ENCODE results near the gene DOCK1.

The DOCK1 gene

GRCh38 chr10:127410030-127410429 lies 504.8 kb downstream of the DOCK1 start:
- DNase-seq (ENCODE audit: low read depth), result no peak
- H3K4me3 ChIP-seq (ENCODE audit: low read depth, low read length), result no peak overlapping the region
- TF ChIP-seq CTCF (IDR thresholded peaks at IDR 0.05; ENCODE audit: low read depth, low read length, missing control alignments), result no peak

GRCh38 chr10:127411062-127411461 lies 505.8 kb downstream of the DOCK1 start:
- H3K4me3 ChIP-seq (ENCODE audit: low read depth, low read length), result no peak overlapping the region
- no peak for DNase-seq (ENCODE audit: low read depth)
- no peak for TF ChIP-seq CTCF (IDR thresholded peaks at IDR 0.05; ENCODE audit: low read depth, low read length, missing control alignments)

- no peak overlapping the region for H3K4me3 ChIP-seq (ENCODE audit: low read depth, low read length)
- DNase-seq (ENCODE audit: low read depth), result no peak
- no peak for TF ChIP-seq CTCF (IDR thresholded peaks at IDR 0.05; ENCODE audit: low read depth, low read length, missing control alignments)
Observed at GRCh38 chr10:127413326-127413725, 508.1 kb downstream of the DOCK1 start.

GRCh38 chr10:127414024-127414423 lies 508.8 kb downstream of the DOCK1 start:
- H3K4me3 ChIP-seq (ENCODE audit: low read depth, low read length), result no peak overlapping the region
- TF ChIP-seq CTCF (IDR thresholded peaks at IDR 0.05; ENCODE audit: low read depth, low read length, missing control alignments), result no peak
- no peak for DNase-seq (ENCODE audit: low read depth)

GRCh38 chr10:127415116-127415515 lies 509.9 kb downstream of the DOCK1 start:
- H3K4me3 ChIP-seq (ENCODE audit: low read depth, low read length), result no peak overlapping the region
- DNase-seq (ENCODE audit: low read depth), result no peak
- no peak for TF ChIP-seq CTCF (IDR thresholded peaks at IDR 0.05; ENCODE audit: low read depth, low read length, missing control alignments)

- TF ChIP-seq CTCF (IDR thresholded peaks at IDR 0.05; ENCODE audit: low read depth, low read length, missing control alignments), result no peak
Observed at GRCh38 chr10:127415901-127416581, 510.8 kb downstream of the DOCK1 start.

GRCh38 chr10:127417031-127417430 lies 511.8 kb downstream of the DOCK1 start:
- TF ChIP-seq CTCF (IDR thresholded peaks at IDR 0.05; ENCODE audit: low read depth, low read length, missing control alignments), result no peak
- no peak overlapping the region for H3K4me3 ChIP-seq (ENCODE audit: low read depth, low read length)
- no peak for DNase-seq (ENCODE audit: low read depth)

More at GRCh38 chr10:127415901-127416581, 510.8 kb downstream of the DOCK1 start:
- no peak overlapping the region for H3K4me3 ChIP-seq (ENCODE audit: low read depth, low read length)
- no peak for DNase-seq (ENCODE audit: low read depth)
